GM18520 (cell line): ENCODE measurements around the gene EIF4E3.
A peak's percentile ranks its signal among the peaks of the same experiment; 100 is the strongest.

Experiments
- ATAC-seq: cut with Tn5 transposase; IDR thresholded peaks from one replicate; pipeline ENCODE4 v1.9.1; 2021; ENCODE audit not compliant: unreplicated experiment

The EIF4E3 gene

GRCh38 chr3:71725271-71725991 is at the start of gene EIF4E3:
Gene EIF4E3 (minus strand): TSS chr3:71725402. CDS start chr3:71725367, 35 bp downstream.
- peak; percentile 26 for ATAC-seq

- ATAC-seq: no peak
Observed at GRCh38 chr3:71771884-71772283, 46.7 kb upstream of the EIF4E3 start.

- no peak for ATAC-seq
Observed at GRCh38 chr3:71771126-71771525, 45.9 kb upstream of the EIF4E3 start.

- ATAC-seq: no peak
Observed at GRCh38 chr3:71763426-71763825, 38.2 kb upstream of the EIF4E3 start.

- no peak for ATAC-seq
Observed at GRCh38 chr3:71760140-71760539, 34.9 kb upstream of the EIF4E3 start.

- no peak for ATAC-seq
Observed at GRCh38 chr3:71759401-71759800, 34.2 kb upstream of the EIF4E3 start.

GRCh38 chr3:71758091-71758490 is 32.9 kb upstream of the EIF4E3 start:
- ATAC-seq: no peak

- no peak for ATAC-seq
Observed at GRCh38 chr3:71754610-71755253, 29.5 kb upstream of the EIF4E3 start.

GRCh38 chr3:71753701-71754609 is 28.8 kb upstream of the EIF4E3 start, which contains the start of gene GPR27:
Gene GPR27 (plus strand): TSS chr3:71753855. CDS start chr3:71754050, 195 bp downstream.
- ATAC-seq: no peak

GRCh38 chr3:71752831-71753700 is 27.9 kb upstream of the EIF4E3 start:
- ATAC-seq: no peak

- no peak for ATAC-seq
Observed at GRCh38 chr3:71751602-71752001, 26.4 kb upstream of the EIF4E3 start.

- no peak for ATAC-seq
Observed at GRCh38 chr3:71744738-71745137, 19.5 kb upstream of the EIF4E3 start.

GRCh38 chr3:71742621-71743020 is 17.4 kb upstream of the EIF4E3 start:
- ATAC-seq: no peak

GRCh38 chr3:71734881-71735280 is 9.7 kb upstream of the EIF4E3 start:
- ATAC-seq: no peak

GRCh38 chr3:71733319-71733718 is 8.1 kb upstream of the EIF4E3 start:
- no peak for ATAC-seq

GRCh38 chr3:71732637-71733036 is 7.4 kb upstream of the EIF4E3 start:
- no peak for ATAC-seq

- no peak for ATAC-seq
Observed at GRCh38 chr3:71728632-71729342, 3.6 kb upstream of the EIF4E3 start.

GRCh38 chr3:71726146-71726545 is 944 bp upstream of the EIF4E3 start:
- ATAC-seq: no peak

GRCh38 chr3:71724584-71725270 is 475 bp downstream of the EIF4E3 start:
- peak; percentile 32 for ATAC-seq

GRCh38 chr3:71724171-71724453 is 1.1 kb downstream of the EIF4E3 start:
- ATAC-seq: no peak
